Hematopoietic multipotent progenitor cell treated with erythropoietin and hydrocortisone succinate and interleukin-3 and kit ligand, for 6 days (in vitro differentiated cells): Measurements from ENCODE around the gene ZNF385B.
A peak's percentile ranks its signal among the peaks of the same experiment; 100 is the strongest.
"Not testable (repeated sequence)": the region's sequence is repeated elsewhere in the genome, so short reads cannot be mapped to it uniquely, and the experiment has no call there.

Source experiments
- DNase-seq: peaks from one replicate; pipeline ENCODE4 v3.0.0-alpha.2; 2015

Gene ZNF385B

GRCh38 chr2:179800776-179801175 lies 60.6 kb downstream of the ZNF385B start:
- no peak for DNase-seq

DNA sequence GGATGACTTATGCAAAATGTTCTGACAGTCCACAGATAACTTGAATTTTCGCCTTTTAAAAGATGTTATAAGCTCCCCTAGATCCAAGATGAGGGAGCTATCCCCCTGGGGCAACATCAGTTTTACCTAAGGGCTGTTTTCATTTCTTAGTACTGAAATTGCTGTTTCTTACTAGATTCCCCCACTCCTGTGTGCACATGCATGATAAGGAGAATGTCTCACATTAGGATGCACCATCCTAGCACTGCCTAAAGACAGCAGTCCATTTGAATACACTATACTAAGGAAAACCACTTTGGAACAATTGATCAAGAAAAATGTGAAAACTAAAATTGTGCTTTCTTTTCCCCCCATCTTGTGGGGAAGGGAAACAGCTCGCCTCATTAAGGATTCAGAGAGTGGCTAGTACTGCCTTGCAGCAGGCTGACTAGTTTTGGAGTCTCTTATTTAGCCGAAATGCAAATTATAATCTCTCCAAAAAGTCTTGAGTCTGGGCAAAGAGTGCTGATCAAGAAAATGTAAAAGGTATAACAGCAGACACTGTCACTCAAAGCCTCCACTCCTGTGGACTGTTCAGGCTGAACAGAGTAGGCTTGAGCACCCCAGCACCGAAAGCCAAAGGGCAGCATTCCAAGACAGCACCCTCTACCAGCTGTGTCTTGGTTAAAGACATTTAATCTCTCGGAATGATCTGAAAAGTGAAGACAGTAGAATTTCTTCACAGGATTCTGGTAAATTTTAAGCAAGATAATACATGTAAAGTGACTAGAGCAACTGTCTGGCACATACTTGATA lies 65.0 kb downstream of the ZNF385B start:
- no peak for DNase-seq

GRCh38 chr2:179793902-179794301 lies 67.5 kb downstream of the ZNF385B start:
- DNase-seq, result no peak

DNA sequence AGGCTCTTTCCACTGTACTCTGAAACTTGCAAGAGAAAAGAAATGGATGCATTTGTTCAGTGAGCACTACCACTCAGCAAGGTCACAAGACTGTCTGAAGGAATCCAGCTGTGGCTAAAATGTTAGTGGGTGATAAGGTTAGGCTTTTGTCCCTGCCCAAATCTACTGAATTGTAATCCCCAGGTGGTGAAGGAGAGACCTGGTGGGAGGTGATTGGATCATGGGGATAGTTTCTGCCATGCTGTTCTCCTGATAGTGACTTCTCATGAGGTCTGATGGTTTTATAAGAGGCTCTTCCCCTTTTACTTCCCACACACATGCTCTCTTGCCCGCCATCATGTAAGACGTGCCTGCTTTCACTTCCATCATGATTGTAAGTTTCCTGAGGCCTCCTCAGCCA lies 68.2 kb downstream of the ZNF385B start:
- DNase-seq, result peak; percentile 3

DNA sequence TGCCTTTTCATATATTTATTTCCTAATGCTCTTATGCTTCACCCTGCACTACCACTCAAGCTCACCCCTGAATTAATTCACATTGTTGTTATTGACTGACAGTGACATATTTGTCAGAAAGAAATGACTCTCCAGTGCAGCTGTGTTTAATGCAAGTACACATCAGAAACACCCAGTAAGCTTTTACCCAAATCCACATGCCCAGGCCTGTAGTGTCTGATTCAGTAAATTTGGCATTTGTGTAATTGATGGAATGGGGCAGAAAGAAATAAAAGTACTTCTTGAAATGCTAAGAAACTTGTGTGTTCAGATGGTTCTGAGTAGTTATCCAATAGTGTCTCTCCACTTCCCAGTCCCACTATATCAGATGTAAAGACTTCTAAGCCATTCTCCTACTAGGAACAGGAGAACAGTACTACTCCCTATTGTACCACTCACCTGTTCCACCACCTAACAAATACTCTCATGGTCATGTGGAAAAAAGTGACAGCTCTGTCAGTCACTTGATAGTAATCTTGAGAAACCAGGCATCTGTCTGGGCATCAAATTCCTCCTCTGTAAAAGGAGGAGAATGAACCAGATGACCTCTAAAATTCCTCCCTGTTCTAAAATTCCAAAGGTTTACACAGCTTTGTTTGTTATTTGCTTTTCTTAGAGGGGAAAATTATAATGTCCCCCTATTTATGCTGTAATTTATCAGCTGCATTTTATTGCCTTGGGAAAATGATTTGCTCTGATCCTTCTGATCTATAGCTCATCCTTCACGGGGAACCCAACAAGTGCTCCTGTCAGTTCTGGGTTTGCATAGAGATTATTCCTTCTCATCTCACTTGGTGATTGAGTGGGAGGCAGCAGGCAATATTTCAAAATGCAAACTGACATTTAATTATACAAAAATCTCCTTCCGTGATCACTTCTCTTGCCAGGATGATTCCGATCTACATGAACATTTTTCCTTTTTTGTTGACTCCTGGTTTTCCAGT lies 70.9 kb downstream of the ZNF385B start:
- no peak for DNase-seq

- peak; percentile 27 for DNase-seq
Measured at GRCh38 chr2:179788104-179788503, 73.3 kb downstream of the ZNF385B start.

- peak; percentile 23 for DNase-seq
Measured at GRCh38 chr2:179787601-179788000, 73.8 kb downstream of the ZNF385B start.

- no peak for DNase-seq
Measured at GRCh38 chr2:179785902-179786301, 75.5 kb downstream of the ZNF385B start.

DNA sequence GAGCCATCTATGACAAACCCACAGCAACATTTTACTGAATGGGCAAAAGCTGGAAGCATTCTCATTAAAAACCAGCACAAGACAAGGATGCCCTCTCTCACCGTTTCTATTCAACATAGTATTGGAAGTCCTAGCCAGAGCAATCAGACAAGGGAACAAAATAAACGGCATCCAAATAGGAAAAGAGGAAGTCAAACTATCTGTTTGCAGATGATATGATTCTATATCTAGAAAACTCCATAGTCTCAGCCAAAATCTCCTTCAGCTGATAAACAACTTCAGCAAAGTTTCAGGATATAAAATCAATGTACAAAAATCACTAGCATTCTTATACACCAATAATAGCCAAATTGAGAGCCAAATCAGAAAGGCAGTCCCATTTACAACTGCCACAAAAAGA lies 79.1 kb downstream of the ZNF385B start:
- DNase-seq, result not testable (repeated sequence)

GRCh38 chr2:179773986-179774385 lies 87.4 kb downstream of the ZNF385B start:
- no peak for DNase-seq

DNA sequence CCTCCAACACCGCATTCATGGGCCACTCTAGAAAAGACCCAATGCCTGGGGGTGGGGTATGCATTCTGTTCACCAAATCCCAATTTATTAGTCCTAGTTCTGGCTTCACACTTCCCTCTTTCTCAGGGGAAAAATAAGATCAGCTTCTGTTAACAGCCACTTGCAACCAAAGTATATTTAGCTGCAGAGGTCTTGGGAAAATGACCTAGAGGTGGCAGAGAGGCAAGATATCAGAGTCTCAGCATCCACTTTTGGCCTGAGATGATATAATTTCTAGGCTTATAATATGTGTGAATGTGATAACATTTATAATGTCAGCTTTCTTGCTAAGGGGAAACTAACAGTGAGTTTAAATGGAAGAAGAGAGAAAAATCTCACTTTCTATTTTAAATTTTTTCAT lies 89.1 kb downstream of the ZNF385B start:
- no peak for DNase-seq

- DNase-seq, result no peak
Measured at GRCh38 chr2:179771791-179772190, 89.6 kb downstream of the ZNF385B start.

GRCh38 chr2:179770029-179770428 lies 91.4 kb downstream of the ZNF385B start:
- DNase-seq, result no peak

DNA sequence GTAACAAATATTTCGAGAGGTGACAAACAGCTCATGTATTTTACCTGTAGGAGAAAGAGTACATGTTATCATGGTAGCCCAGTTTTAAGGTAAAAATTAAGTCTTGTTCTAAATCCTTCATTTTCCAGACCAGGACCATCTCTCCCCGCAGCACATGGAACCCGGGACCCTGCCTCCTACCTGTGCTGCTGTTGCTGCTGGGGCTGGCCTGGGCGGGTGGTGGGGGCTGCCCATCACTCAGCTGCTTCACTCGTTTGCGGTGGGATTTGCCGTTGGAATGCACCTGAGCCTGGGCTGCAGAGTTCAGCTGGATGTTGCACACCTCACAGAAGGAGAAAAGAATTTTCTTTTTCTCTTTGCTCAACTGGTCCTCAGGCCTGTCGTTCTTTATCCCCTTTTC lies 92.1 kb downstream of the ZNF385B start:
- DNase-seq, result no peak

DNA sequence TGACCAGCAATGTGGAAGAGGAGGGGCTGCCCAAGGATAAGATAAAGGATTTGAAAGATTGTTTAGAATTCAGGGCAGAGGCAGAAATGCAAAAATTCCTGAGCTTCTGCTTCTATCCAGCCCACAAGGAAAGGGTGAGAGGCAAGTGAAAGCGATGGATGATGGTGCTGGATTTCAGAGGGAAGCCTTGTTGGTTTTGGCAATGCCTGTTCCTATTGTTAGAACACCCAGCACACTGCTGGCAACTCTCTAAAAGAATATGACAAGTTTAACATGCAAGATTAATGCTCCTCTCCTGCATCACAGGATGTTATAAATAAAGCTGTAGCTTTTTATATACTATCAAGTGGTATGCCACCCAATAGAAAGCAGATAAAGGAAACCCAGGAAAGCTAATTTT lies 92.6 kb downstream of the ZNF385B start:
- DNase-seq, result no peak

DNA sequence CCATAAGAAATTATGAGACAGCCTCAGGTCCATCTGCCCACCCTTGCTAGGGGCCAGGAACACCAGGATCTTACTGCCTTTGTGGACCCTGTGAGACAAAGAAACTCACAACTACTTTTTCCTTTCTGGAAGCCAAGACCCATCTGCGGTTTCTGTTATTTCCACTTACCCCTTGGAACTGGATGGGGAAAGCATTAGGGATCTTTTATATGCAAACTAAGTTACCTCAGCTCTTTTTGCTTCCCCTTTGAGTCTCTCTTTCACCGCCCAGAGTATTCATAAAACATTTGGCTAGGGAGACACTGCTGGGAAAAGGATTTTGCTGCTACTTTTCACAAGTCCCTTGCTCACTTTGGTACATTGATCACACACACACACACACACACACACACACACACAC lies 95.7 kb downstream of the ZNF385B start:
- DNase-seq, result no peak

DNA sequence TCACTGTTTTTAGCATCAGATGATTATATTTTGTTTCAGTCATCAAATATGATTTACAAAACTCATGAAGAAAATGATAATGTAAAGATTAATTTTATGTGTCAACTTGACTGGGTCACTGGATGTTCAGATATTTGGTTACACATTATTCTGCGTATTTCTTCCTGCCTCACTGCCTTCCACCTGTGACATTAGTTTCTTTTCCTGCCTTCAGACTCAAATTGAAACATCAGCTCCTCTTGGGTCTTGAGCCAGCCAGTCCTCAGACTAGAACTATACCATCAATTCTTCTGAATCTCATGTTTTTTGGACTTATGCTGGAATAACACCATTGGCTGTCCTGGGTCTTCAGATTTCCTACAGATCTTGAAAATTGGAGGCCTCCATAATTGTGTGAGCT lies 96.7 kb downstream of the ZNF385B start:
- no peak for DNase-seq

DNA sequence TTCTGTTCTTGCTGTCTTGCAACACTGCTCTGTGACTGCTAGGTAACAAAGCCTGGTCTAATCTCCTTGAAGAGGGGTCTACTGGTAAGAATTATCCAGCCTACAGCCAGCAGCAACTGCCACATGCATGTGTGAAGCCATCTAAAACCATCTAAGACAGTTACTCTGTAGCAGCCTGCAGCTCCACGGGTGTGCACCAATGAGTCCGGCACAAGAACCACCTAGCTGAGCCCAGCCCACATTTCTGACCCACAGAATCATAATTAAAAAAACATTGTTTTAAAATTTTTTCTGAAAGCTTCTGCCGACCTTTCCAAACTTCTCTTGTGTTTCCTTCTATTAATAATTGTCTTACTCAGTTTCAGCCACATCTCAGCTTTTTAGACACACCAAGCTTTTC lies 102.8 kb downstream of the ZNF385B start:
- no peak for DNase-seq

GRCh38 chr2:179751163-179751809 lies 110.1 kb downstream of the ZNF385B start:
- peak; percentile 53 for DNase-seq

GRCh38 chr2:179749210-179749609 lies 112.2 kb downstream of the ZNF385B start:
- no peak for DNase-seq

DNA sequence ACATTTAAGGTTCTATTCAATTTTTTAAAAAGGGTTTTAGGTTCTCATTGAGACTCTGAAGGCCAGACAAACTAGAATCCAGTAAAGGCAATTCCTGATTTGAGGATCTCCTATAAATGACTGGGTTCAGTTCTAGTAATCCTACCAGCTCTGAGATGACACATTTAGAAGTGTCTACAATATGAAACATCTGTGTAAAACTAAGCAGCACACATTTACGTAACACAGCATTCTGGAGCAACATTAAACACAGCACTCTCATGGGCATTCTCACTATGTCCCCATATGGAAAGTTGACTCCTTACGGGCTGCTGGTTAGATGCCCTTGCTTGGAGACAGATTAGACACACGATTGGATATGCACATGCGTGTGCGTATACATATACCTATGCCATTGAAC lies 114.4 kb downstream of the ZNF385B start:
- no peak for DNase-seq

- no peak for DNase-seq
Measured at GRCh38 chr2:179745635-179746256, 115.7 kb downstream of the ZNF385B start.

GRCh38 chr2:179744401-179744800 lies 117.0 kb downstream of the ZNF385B start:
- no peak for DNase-seq
